ENCODE results near the gene BANF1. TPM values are rescaled to one million over a fixed set of nuclear protein-coding genes. Genes with fewer than 3 reads are reported as not detected.

BANF1 gene
- total RNA-seq, 4 donors from 2014 or later, result 66.9 to 86.7 (median 78.3) TPM

DNA sequence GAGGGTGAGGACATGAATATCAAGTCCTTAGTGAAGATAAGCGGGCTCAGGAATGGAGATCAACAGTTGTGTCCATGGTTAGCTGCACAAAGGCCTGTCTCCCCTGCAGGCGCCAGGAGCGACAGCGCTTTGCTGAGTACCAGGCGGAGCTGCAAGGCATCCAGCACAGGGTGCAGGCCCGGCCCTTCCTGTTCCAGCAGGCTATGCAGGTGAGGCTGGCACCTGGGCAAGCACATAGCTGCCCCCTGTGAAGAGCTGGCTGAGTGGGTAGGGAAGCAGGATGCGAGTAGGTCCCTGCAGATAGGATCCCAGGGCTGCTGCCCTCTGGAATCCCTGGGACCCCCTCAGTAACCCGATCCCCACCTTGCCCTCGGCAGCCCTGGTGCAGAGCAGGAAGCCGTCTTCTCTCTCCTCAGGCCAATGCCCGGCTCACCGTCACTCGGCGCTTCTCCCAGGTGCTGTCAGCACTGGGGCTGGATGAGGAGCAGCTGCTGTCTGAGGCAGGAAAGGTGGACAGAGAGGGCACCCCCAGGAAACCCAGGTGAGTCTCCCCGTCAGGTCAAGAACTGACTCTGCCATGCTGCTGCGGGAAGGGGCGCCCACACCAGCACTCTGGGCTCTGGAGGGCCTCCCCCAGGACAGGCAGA, 43.4 kb upstream of the BANF1 start:
- H3K4me1 ChIP-seq, result peaks cover 24 to 46% of the 10 kb centered on the region in 2 donors
- peak overlapping the region in 1 of 3 donors; percentile 34 for H3K27ac ChIP-seq
- WGBS, 2 donors, result 75 to 78% methylated on average over 4 to 15 of the region's 17 CpGs
- intact Hi-C loops (cut with DNase I), result loop anchor here (5.0 kb wide), 1 partner anchor 48 kb away; no protein-coding TSS in a partner anchor
- H3K27me3 ChIP-seq, result no peaks in the 10 kb centered on the region
- H3K36me3 ChIP-seq, result no peaks in the 10 kb centered on the region
- no peak overlapping the region for H3K4me3 ChIP-seq (replicated peaks in 1 of 3)
- peak; percentile 35 to 51 for DNase-seq
- no peaks in the 10 kb centered on the region for H3K9me3 ChIP-seq
- TF ChIP-seq POLR2A (IDR thresholded peaks at IDR 0.05), result no peak
- no peak for TF ChIP-seq CTCF (IDR thresholded peaks at IDR 0.05)

DNA sequence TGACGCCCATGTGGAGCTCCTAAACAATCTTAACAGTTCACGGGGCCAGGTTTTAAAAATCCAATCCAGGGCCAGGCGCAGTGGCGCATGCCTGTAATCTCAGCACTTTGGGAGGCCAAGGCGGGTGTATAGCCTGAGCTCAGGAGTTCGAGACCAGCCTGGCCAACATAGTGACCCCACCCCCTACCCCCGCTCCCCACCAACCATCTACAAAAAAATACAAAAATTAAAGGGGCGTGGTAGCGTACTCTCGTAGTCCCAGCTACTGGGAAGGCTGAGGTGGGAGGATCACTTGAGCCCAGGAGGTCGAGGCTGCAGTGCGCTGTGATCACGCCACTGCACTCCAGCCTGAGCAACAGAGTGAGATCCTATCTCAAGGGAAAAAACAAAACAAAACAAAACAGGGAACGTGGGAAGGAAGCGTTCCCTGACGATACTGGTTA, 41.5 kb upstream of the BANF1 start:
- WGBS, 2 donors, result 52 to 56% methylated on average over 15 to 16 of the region's 16 CpGs
- Histone ChIP-seq H3K4me3 (replicated peaks in 1 of 3) (peak overlapping the region in 2 of 3 donors; percentile 93 to 96), H3K27ac (peak overlapping the region; percentile 54 to 88 (median 77)), H3K36me3 (peaks cover 16 to 18% of the 10 kb centered on the region in 2 donors), H3K9me3 (no peaks in the 10 kb centered on the region), H3K4me1 (peaks cover 24 to 46% of the 10 kb centered on the region in 2 donors), H3K27me3 (no peaks in the 10 kb centered on the region)
- no peak for DNase-seq
- TF ChIP-seq POLR2A (IDR thresholded peaks at IDR 0.05) (no peak), CTCF (IDR thresholded peaks at IDR 0.05) (no peak)
- intact Hi-C loops (cut with DNase I), result loop anchor here (5.0 kb wide), 1 partner anchor 44 kb away; the partner anchor contains the start of genes C11orf68 and DRAP1

- Histone ChIP-seq H3K9me3 (no peaks in the 10 kb centered on the region), H3K4me3 (replicated peaks in 1 of 3) (peak within 1 kb of the TSS; percentile 93 to 96 (median 95)), H3K27me3 (no peaks in the 10 kb centered on the region), H3K4me1 (peaks cover 24 to 46% of the 10 kb centered on the region in 2 donors), H3K27ac (peak within 1 kb of the TSS; percentile 54 to 88 (median 77)), H3K36me3 (peaks cover 23 to 24% of the 10 kb centered on the region in 2 donors)
- DNase-seq, result peak; percentile 98
- peak in 1 of 2 donors; percentile 77 for TF ChIP-seq POLR2A (IDR thresholded peaks at IDR 0.05)
- TF ChIP-seq CTCF (IDR thresholded peaks at IDR 0.05), result peak in 1 of 6 experiments; percentile 38
- intact Hi-C loops (cut with DNase I), result loop anchor here (5.0 kb wide), 1 partner anchor 44 kb away; the partner anchor contains the start of genes C11orf68 and DRAP1
- 1% methylated on average over 22 to 87 of the region's 97 CpGs for WGBS, 2 donors
Observed at GRCh38 chr11:65961267-65962140, 40.8 kb upstream of the BANF1 start, which contains the start of gene SART1. Gene SART1 (plus strand): TSS chr11:65961734. CDS start chr11:65961781, 47 bp downstream.

DNA sequence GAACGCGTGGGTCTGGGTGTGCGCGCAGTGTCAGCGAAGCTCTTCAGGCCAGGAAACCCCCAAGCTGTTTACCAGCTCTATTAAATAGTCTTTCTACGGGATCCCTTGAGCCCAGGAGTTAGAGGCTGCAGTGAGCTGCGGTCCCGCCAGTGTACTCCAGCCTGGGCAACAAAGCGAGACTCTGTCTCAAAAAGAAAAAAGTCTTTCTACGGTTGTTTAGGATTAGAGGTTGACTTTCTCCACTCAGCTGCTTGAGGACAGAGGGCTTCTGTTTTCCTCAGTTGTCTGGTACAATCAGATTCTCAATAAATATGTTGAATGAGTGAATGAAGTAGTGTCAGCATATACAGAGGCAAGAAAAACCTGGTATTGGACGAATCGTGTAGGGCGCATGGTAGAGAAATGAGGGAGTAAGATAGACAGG, 40.1 kb upstream of the BANF1 start:
- DNase-seq, result no peak
- TF ChIP-seq CTCF (IDR thresholded peaks at IDR 0.05), result no peak
- no peak for TF ChIP-seq POLR2A (IDR thresholded peaks at IDR 0.05)
- Histone ChIP-seq H3K36me3 (peaks cover 29 to 31% of the 10 kb centered on the region in 2 donors), H3K4me1 (peaks cover 24 to 40% of the 10 kb centered on the region in 2 donors), H3K27ac (peak overlapping the region in 2 of 3 donors; percentile 77 to 88), H3K9me3 (no peaks in the 10 kb centered on the region), H3K27me3 (no peaks in the 10 kb centered on the region), H3K4me3 (replicated peaks in 1 of 3) (peak overlapping the region; percentile 93 to 96 (median 95))
- intact Hi-C loops (cut with DNase I), result loop anchor here (5.0 kb wide), 1 partner anchor 45 kb away; the partner anchor contains the start of genes C11orf68 and DRAP1
- WGBS, 2 donors, result 5 to 7% methylated on average over 12 to 13 of the region's 13 CpGs
